GM12892 (cell line): ENCODE data around the gene SPESP1.
A peak's percentile ranks its signal among the peaks of the same experiment; 100 is the strongest.
"Not testable (repeated sequence)": the region's sequence is repeated elsewhere in the genome, so short reads cannot be mapped to it uniquely, and the experiment has no call there.

Experiments
- DNase-seq: peaks from one replicate; pipeline ENCODE4 v3.0.0; 2011; ENCODE audit not compliant: insufficient read length
- FAIRE-seq: peaks from 2 replicates; lab custom pipeline; 2011; peaks lifted over from hg19 to GRCh38; lab: Jason Lieb, UNC
- POLR2A ChIP-seq: IDR thresholded peaks from 2 replicates; pipeline ENCODE4 v1.6.1; 2011; ENCODE audit warnings: low read depth, low read length, control low read depth
- POLR2AphosphoS5 ChIP-seq: IDR thresholded peaks from 2 replicates; pipeline ENCODE4 v1.6.1; 2011; ENCODE audit warnings: low read depth, low read length, control low read depth
- TAF1 ChIP-seq: IDR thresholded peaks from 2 replicates; pipeline ENCODE4 v1.6.1; 2011; ENCODE audit warnings: low read depth, mild to moderate bottlenecking, control low read depth, low read length, borderline replicate concordance

Gene SPESP1

DNA sequence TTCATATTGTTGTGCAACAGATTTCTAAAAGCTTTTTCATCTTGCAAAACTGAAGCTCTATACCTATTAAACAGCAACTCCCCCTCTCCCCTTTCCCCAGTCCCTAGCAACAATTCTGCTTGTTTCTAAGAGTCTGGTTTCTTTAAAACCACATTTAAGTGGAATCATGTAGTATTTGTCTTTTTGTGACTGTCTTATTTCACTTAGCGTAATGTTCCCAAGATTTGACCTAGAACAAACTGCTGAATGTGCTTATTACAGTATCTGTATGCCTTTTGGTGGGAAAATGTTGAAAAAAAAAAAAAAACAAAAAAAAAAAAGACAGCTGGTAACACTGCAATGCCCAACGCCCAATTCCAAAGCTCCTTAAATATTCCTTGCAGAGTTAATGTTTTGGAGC lies 19.5 kb upstream of the SPESP1 start:
- no peak for TF ChIP-seq POLR2A
- TF ChIP-seq POLR2AphosphoS5, result no peak
- TF ChIP-seq TAF1, result no peak
- DNase-seq, result no peak
- FAIRE-seq, result no peak

DNA sequence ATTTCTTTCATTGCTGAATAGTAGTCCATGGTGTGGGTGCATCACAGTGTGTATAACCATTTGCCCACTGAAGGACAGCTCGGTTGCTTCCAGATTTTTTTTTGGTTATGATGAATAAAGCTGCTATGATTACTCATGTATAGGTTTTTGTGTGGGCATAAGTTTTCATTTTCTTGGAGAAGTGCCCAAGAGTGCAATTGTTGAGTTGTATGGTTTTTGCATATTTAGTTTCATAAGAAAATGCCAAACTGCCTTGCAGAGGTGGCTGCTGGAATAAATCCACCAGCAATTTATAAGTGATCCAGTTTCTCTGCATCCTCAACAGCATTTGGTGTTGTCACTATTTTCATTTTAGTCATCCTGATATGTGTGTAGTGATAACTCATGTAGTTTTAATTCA lies 8.4 kb upstream of the SPESP1 start:
- FAIRE-seq (no peak), DNase-seq (no peak)
- TF ChIP-seq POLR2A (no peak), TAF1 (no peak)

DNA sequence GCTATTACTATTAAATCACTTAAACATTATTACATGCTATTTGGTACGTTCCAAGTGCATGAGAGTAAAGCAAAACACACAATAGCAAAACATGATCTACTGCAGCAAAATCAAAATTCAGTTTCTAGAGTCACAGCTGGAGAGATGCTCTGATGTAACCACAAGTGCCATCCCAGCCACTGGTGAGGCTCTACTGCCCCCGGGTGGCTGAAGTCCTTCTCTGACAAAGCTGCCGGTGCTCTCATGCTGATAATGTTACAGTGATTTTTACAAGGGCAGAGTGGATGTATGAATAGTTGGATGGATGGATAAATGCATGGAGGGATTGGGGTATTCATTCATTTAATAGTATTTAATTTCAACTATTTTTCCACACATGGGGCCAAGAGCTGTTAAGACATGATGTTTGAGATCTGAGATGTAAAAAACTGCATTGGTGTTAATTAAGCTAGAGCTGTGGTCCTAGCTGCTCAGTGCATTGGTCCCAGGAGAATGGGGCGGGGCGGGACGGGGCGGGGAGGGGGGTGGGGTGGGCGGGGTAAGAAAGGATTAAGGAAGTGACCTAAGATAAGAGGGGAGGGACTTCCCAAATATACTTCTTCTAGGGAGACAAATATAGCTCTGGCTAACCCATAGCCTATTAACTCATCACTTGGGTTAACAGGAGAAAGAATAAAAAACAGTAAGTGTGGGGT lies 5.3 kb upstream of the SPESP1 start:
- no peak for TF ChIP-seq POLR2A
- no peak for TF ChIP-seq POLR2AphosphoS5
- TF ChIP-seq TAF1, result no peak
- DNase-seq (peak; percentile 37), FAIRE-seq (peak; percentile 27)

DNA sequence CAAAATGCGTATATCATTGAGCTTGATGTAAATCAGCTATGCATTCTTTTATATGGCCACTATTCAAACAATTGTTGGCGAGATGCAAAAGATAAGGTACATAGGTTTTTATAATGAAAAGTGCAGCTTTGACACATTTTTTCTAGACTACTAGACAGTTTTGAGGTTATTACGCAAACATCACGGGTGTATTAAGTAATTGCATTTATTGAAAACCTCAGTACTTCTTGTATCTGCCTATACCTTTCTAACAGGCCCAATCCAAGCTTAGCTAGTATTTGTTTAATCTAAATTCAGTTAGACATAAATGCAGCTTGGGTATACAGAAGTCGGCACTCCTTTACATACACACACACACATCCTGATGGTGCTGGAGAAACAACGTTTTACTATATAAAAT lies 2.7 kb downstream of the SPESP1 start:
- no peak for DNase-seq
- no peak for TF ChIP-seq POLR2AphosphoS5
- no peak for TF ChIP-seq POLR2A
- no peak for TF ChIP-seq TAF1
- no peak for FAIRE-seq

DNA sequence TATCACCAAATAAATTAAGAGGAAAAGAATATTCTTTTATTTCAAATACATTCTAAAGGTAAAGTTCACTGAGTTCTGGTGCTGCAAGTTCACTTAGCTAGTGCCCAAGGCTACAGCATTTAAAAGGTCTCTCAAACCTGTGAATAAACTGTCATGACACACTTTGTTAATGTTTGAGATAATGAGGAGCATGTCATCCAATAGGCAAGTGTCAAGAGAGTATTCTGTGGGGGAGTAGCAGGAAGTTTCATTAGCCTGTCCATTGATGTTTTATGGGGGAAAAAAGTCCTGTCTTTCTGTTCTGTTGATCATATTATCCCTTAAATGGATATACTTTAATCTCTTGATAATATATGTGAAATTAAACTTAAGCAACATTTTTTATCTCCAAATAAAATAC lies 4.0 kb downstream of the SPESP1 start:
- TF ChIP-seq TAF1, result no peak
- TF ChIP-seq POLR2AphosphoS5, result no peak
- TF ChIP-seq POLR2A, result no peak
- FAIRE-seq, result no peak
- DNase-seq, result no peak

DNA sequence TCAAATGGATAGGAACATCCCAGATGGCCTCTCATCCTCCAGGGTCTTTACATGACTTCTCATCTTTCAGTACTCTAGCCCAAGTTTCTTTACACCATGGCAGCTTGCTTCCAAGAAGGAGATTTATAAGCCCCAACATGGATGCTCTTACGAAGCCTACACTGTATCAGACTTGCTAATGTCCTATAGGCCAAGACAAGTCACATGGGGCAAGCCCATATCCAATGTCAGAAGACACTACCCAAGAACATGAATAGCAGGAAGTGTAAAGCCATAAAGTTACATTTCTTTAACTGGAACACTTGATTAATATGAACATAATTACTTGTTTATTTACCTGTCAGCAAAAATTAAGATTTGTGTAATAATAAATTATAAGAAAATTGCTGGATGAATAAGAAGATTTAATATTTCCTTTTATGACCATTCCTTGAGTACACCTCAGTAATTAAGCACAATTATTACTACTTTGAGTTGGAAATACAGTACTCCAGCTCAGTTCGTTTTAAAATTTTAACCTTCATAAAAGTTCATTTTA lies 5.1 kb downstream of the SPESP1 start:
- FAIRE-seq (no peak), DNase-seq (no peak)
- TF ChIP-seq POLR2A, result no peak
- no peak for TF ChIP-seq POLR2AphosphoS5
- no peak for TF ChIP-seq TAF1

DNA sequence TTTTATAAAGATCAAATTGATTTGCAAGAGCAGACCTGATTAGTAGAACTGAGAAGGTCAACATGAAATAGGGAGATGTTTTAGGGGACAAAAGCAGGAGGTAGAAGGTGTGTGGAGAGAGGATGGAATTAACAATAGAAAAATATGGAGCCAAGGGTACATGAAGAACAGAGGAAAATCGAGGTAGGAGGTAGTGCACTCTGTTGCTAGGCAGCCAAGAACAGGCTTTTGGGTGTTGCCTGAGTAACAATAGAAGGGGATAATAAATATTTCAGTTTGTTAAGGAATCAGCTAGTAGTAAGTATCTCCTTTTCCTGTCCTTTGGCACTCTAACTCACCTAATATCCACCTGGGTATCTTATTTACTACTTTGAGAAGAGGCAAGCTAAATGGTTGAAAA lies 9.2 kb downstream of the SPESP1 start:
- DNase-seq, result no peak
- TF ChIP-seq TAF1, result no peak
- TF ChIP-seq POLR2A, result no peak
- no peak for TF ChIP-seq POLR2AphosphoS5
- no peak for FAIRE-seq

DNA sequence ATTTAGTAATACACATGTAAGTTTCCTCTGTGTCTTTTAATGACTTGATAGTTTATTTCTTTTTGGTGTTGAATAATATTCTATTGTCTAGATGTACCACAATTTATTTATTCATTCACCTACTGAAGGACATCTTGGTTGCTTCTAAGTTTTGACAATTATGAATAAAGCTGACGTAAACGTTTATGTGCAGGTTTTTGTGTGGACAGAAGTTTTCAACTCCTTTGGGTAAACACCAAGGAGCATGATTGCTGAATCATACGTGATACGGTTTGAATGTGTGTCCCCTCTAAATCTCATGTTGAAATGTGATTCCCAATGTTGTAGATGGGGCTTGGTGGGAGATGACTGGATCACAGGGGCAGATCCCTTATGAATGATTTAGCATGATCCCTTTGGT lies 21.5 kb downstream of the SPESP1 start:
- TF ChIP-seq POLR2A (no peak), TAF1 (no peak), POLR2AphosphoS5 (no peak)

DNA sequence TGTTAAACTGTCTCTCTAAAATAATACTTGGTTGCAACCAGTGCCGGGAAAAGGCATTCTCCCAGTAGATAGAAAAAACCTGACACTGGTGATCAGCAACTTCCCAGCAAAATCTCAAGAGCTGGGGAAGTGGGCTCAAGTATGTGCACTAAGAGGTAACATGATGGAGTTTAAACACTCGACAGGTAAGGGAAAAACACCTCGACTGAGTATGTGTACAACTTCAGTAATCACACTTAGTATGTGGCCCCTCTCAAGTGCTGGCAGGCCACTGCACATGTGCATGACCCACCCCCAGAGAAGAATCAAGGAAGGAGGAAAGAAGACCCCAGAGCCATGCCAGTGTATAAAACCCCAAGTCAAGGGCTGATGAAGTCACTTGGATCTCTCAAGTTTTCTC lies 27.4 kb downstream of the SPESP1 start:
- TF ChIP-seq POLR2A (no peak), POLR2AphosphoS5 (no peak), TAF1 (no peak)
- FAIRE-seq (no peak), DNase-seq (no peak)

More for the DNA sequence above, 21.5 kb downstream of the SPESP1 start:
- DNase-seq, result no peak
- FAIRE-seq, result no peak

DNA sequence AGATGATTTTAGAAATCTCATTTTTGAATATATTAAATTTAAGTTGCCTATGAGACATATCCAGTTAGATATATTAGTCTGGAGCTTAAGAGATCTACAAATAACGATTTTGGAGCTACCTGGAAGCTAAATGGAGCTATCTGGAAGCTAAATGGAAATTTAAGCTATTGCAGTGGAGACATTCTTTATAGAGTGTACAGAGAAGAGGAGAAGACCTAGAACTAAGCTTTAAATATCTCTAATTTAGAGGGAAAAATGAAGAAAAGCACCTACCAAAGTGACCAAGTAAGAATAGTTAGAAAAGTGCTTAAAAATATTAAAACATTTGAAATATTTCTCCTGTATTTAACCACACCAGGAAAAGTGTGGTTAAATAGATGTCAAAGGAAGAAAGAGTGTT lies 28.3 kb downstream of the SPESP1 start:
- TF ChIP-seq POLR2A, result no peak
- TF ChIP-seq TAF1, result no peak
- no peak for TF ChIP-seq POLR2AphosphoS5
- no peak for DNase-seq
- no peak for FAIRE-seq

DNA sequence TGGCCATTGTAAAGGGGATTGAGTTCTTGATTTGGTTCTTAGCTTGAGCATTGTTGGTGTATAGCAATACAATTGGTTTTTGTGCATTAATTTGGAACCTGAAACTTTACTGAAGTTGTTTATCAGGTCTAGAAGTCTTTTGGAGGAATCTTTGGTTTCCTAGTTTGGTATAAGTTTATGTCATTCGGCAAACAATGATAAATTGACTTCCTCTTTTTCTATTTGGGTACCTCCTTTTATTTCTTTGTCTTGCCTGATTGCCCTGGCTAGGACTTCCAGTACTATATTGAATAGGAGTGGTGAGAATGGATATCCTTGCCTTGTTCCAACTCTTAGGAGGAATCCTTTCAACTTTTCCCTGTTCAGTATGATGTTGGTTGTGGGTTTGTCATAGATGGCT lies 32.1 kb downstream of the SPESP1 start:
- FAIRE-seq (no peak), DNase-seq (no peak)
- TF ChIP-seq TAF1, result no peak
- TF ChIP-seq POLR2A, result no peak
- no peak for TF ChIP-seq POLR2AphosphoS5

DNA sequence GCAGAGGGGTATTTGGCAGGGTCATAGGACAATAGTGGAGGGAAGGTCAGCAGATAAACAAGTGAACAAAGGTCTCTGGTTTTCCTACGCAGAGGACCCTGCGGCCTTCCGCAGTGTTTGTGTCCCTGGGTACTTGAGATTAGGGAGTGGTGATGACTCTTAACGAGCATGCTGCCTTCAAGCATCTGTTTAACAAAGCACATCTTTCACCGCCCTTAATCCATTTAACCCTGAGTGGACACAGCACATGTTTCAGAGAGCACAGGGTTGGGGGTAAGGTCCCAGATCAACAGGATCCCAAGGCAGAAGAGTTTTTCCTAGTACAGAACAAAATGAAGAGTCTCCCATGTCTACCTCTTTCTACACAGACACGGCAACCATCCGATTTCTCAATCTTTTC lies 33.4 kb downstream of the SPESP1 start:
- DNase-seq, result not testable (repeated sequence)

More for the DNA sequence above, 33.4 kb downstream of the SPESP1 start:
- FAIRE-seq, result not testable (repeated sequence)
